Naive thymus-derived CD8-positive, alpha-beta T cell (primary cell): Measurements from ENCODE around the gene CNPY3. TPM values are rescaled to one million over a fixed set of nuclear protein-coding genes. Genes with fewer than 3 reads are reported as not detected.

Experiments
- ATAC-seq, 2 donors: fragments of 150-1000 bp; cut with Tn5 transposase in 1 of 2; sonication (Bioruptor Pico), chemical (Tn5 transposase) in 1 of 2; 1 replicate in 1 of 2; 2 replicates in 1 of 2; pipeline ENCODE4 v1.10.0; 2021; ENCODE audit warnings: mild to moderate bottlenecking in 2 of 2, moderate library complexity in 2 of 2
- POLR2A ChIA-PET: fragments of 350-600 bp; sonication (Branson Sonifier 250); formaldehyde crosslinking; loops from one replicate; lab custom pipeline; 2021; ENCODE audit warnings: antibody characterized with exemption; lab: Charles Lee
- DNase-seq, 10 donors: peaks; one replicate each; pipeline versions ENCODE4 v3.0.0 to v3.0.0-alpha.2; 2020 to 2022
- H3K27ac Mint-ChIP-seq, 10 donors: one replicate each; pipeline ENCODE4 v1.8.0; 2020 to 2022; ENCODE audit warnings: mild to moderate bottlenecking in 10 of 10, mixed read lengths in 10 of 10, moderate library complexity in 4 of 10, inconsistent platforms in 1 of 10
- H3K27me3 Mint-ChIP-seq, 5 donors: one replicate each; pipeline ENCODE4 v1.8.0; 2021 to 2022; ENCODE audit warnings: mixed read lengths in 5 of 5
- H3K36me3 Mint-ChIP-seq, 3 donors: one replicate each; pipeline ENCODE4 v1.8.0; 2020 to 2022; ENCODE audit warnings: mixed read lengths in 3 of 3, mild to moderate bottlenecking in 2 of 3, inconsistent platforms in 1 of 3
- H3K4me1 Mint-ChIP-seq, 4 donors: one replicate each; pipeline ENCODE4 v1.8.0; 2021 to 2022; ENCODE audit warnings: mixed read lengths in 4 of 4
- H3K4me3 Mint-ChIP-seq, 10 donors: one replicate each; pipeline ENCODE4 v1.8.0; 2020 to 2022; ENCODE audit warnings: mild to moderate bottlenecking in 10 of 10, mixed read lengths in 10 of 10, moderate library complexity in 6 of 10, inconsistent platforms in 1 of 10
- H3K9me3 Mint-ChIP-seq, 9 donors: one replicate each; pipeline ENCODE4 v1.8.0; 2020 to 2022; ENCODE audit warnings: mixed read lengths in 9 of 9, mild to moderate bottlenecking in 3 of 9, inconsistent platforms in 1 of 9, moderate library complexity in 1 of 9
- polyA plus RNA-seq, 3 donors: library from polyadenylated mRNA; unstranded; fragments of 300-500 nt; fragmentation: Illumina TruSeq; gene quantifications; one replicate each; pipeline ENCODE4 v1.2.3, GENCODE V29; 2021
- total RNA-seq, 8 experiments: library from RNA in 2 of 8; stranded (reverse) in 2 of 8; gene quantifications; one replicate each; pipeline ENCODE4 v1.2.3 and lab custom pipeline; 2021 to 2026

The CNPY3 gene
- total and polyA plus RNA-seq, 5 experiments from 2014 or later: 90.3 to 158 (median 103) TPM

- H3K27ac Mint-ChIP-seq: peak overlapping the region in 1 of 10 donors; percentile 41
- DNase-seq (no peak), ATAC-seq (no peak)
- H3K36me3 Mint-ChIP-seq: peaks cover 0 to 33% (median 0%) of the 10 kb centered on the region in 3 donors
- no peaks in the 10 kb centered on the region for H3K9me3 Mint-ChIP-seq
- POLR2A ChIA-PET: interaction anchor here (0.8 to 1.5 kb wide), 2 partner anchors 33 to 181 kb away, joined by 3 to 4 read pairs; no protein-coding TSS in a partner anchor
- H3K4me1 Mint-ChIP-seq: peaks cover 15 to 28% (median 21%) of the 10 kb centered on the region in 4 donors
- H3K4me3 Mint-ChIP-seq: peak overlapping the region in 4 of 10 donors; percentile 17 to 53 (median 32)
- H3K27me3 Mint-ChIP-seq: peaks cover 0 to 2% (median 0%) of the 10 kb centered on the region in 5 donors
Observed at GRCh38 chr6:42962502-42963178, 33.4 kb downstream of the CNPY3 start.

GRCh38 chr6:42963179-42963854 lies 34.0 kb downstream of the CNPY3 start:
- POLR2A ChIA-PET: interaction anchor here (1.5 kb wide), 1 partner anchor 181 kb away, joined by 4 read pairs; no protein-coding TSS in a partner anchor
- Mint-ChIP-seq H3K36me3 (peaks cover 0 to 36% (median 0%) of the 10 kb centered on the region in 3 donors), H3K4me1 (peaks cover 15 to 28% (median 21%) of the 10 kb centered on the region in 4 donors), H3K4me3 (no peak overlapping the region), H3K9me3 (no peaks in the 10 kb centered on the region), H3K27ac (no peak overlapping the region), H3K27me3 (peaks cover 0 to 2% (median 0%) of the 10 kb centered on the region in 5 donors)
- DNase-seq (no peak), ATAC-seq (no peak)

- Mint-ChIP-seq H3K27ac (peak overlapping the region in 2 of 10 donors; percentile 65 to 66), H3K27me3 (peaks cover 0 to 2% (median 0%) of the 10 kb centered on the region in 5 donors), H3K4me1 (peaks cover 16 to 27% (median 21%) of the 10 kb centered on the region in 4 donors), H3K4me3 (peak overlapping the region in 1 of 10 donors; percentile 6), H3K36me3 (peaks cover 0 to 36% (median 0%) of the 10 kb centered on the region in 3 donors), H3K9me3 (no peaks in the 10 kb centered on the region)
- POLR2A ChIA-PET: interaction anchor here (1.5 to 2.6 kb wide), 3 partner anchors 15 to 180 kb away, joined by 4 to 16 read pairs (median 10); partner anchors contain the start of genes CNPY3 and PEX6
- no peak for ATAC-seq
- DNase-seq: peak in 4 of 10 donors; percentile 10 to 44 (median 29)
Observed at GRCh38 chr6:42963855-42964605, 34.8 kb downstream of the CNPY3 start.

- Mint-ChIP-seq H3K4me3 (no peak overlapping the region), H3K27ac (no peak overlapping the region), H3K36me3 (peaks cover 0 to 36% (median 0%) of the 10 kb centered on the region in 3 donors), H3K4me1 (peaks cover 0 to 11% (median 7%) of the 10 kb centered on the region in 4 donors), H3K27me3 (peaks cover 0 to 2% (median 0%) of the 10 kb centered on the region in 5 donors), H3K9me3 (no peaks in the 10 kb centered on the region)
- DNase-seq: no peak
- POLR2A ChIA-PET: interaction anchor here (0.9 to 2.6 kb wide), 3 partner anchors 14 to 37 kb away, joined by 4 to 16 read pairs (median 9); partner anchors contain the start of genes CNPY3 and PEX6
- ATAC-seq: no peak
Observed at GRCh38 chr6:42966571-42966970, 37.3 kb downstream of the CNPY3 start.

GRCh38 chr6:42967228-42967627 lies 37.9 kb downstream of the CNPY3 start:
- Mint-ChIP-seq H3K4me3 (no peak overlapping the region), H3K36me3 (peaks cover 0 to 35% (median 0%) of the 10 kb centered on the region in 3 donors), H3K27me3 (no peaks in the 10 kb centered on the region), H3K4me1 (peaks cover 0 to 14% (median 5%) of the 10 kb centered on the region in 4 donors), H3K9me3 (no peaks in the 10 kb centered on the region), H3K27ac (no peak overlapping the region)
- no peak for DNase-seq
- POLR2A ChIA-PET: interaction anchor here (1.0 to 2.4 kb wide), 2 partner anchors 13 to 46 kb away, joined by 3 to 9 read pairs; partner anchors contain the start of genes KLHDC3, MEA1 and PEX6
- no peak for ATAC-seq

- H3K4me1 Mint-ChIP-seq: peaks cover 0 to 8% (median 6%) of the 10 kb centered on the region in 4 donors
- no peak overlapping the region for H3K27ac Mint-ChIP-seq
- ATAC-seq (no peak), DNase-seq (no peak)
- no peaks in the 10 kb centered on the region for H3K27me3 Mint-ChIP-seq
- no peak overlapping the region for H3K4me3 Mint-ChIP-seq
- peaks cover 0 to 32% (median 0%) of the 10 kb centered on the region in 3 donors for H3K36me3 Mint-ChIP-seq
- no peaks in the 10 kb centered on the region for H3K9me3 Mint-ChIP-seq
- POLR2A ChIA-PET: interaction anchor here (0.7 to 2.4 kb wide), 4 partner anchors 12 to 677 kb away, joined by 3 to 9 read pairs (median 3); partner anchors contain the start of genes KLHDC3, MEA1, PEX6 and PPP2R5D
Observed at GRCh38 chr6:42968126-42968701, 38.9 kb downstream of the CNPY3 start.

GRCh38 chr6:42968783-42969182 lies 39.5 kb downstream of the CNPY3 start:
- Mint-ChIP-seq H3K9me3 (no peaks in the 10 kb centered on the region), H3K27ac (peak overlapping the region in 1 of 10 donors; percentile 41), H3K4me3 (no peak overlapping the region), H3K36me3 (peaks cover 0 to 33% (median 2%) of the 10 kb centered on the region in 3 donors), H3K27me3 (no peaks in the 10 kb centered on the region), H3K4me1 (peaks cover 3 to 10% (median 7%) of the 10 kb centered on the region in 4 donors)
- no peak for ATAC-seq
- POLR2A ChIA-PET: interaction anchor here (1.0 to 2.4 kb wide), 2 partner anchors 11 to 15 kb away, joined by 3 to 9 read pairs; partner anchors contain the start of genes PEX6 and PPP2R5D
- no peak for DNase-seq

- no peak overlapping the region for H3K27ac Mint-ChIP-seq
- POLR2A ChIA-PET: interaction anchor here (3.4 kb wide), 1 partner anchor 15 kb away, joined by 11 read pairs; the partner anchor contains the start of gene PPP2R5D
Observed at GRCh38 chr6:42969431-42969830, 40.2 kb downstream of the CNPY3 start.

GRCh38 chr6:42969934-42970333 lies 40.7 kb downstream of the CNPY3 start:
- POLR2A ChIA-PET: interaction anchor here (0.9 to 3.4 kb wide), 2 partner anchors 14 to 37 kb away, joined by 3 to 11 read pairs; partner anchors contain the start of gene PPP2R5D
- Mint-ChIP-seq H3K4me1 (peaks cover 6 to 18% (median 10%) of the 10 kb centered on the region in 4 donors), H3K9me3 (no peaks in the 10 kb centered on the region), H3K27me3 (no peaks in the 10 kb centered on the region), H3K36me3 (peaks cover 0 to 31% (median 4%) of the 10 kb centered on the region in 3 donors), H3K27ac (peak overlapping the region in 1 of 10 donors; percentile 59), H3K4me3 (no peak overlapping the region)
- no peak for DNase-seq
- no peak for ATAC-seq

More at GRCh38 chr6:42969431-42969830, 40.2 kb downstream of the CNPY3 start:
- H3K36me3 Mint-ChIP-seq: peaks cover 0 to 35% (median 4%) of the 10 kb centered on the region in 3 donors
- H3K4me1 Mint-ChIP-seq: peaks cover 6 to 14% (median 8%) of the 10 kb centered on the region in 4 donors
- ATAC-seq (no peak), DNase-seq (no peak)
- H3K9me3 Mint-ChIP-seq: no peaks in the 10 kb centered on the region
- H3K4me3 Mint-ChIP-seq: no peak overlapping the region
- H3K27me3 Mint-ChIP-seq: no peaks in the 10 kb centered on the region

- no peaks in the 10 kb centered on the region for H3K27me3 Mint-ChIP-seq
- peak overlapping the region in 3 of 10 donors; percentile 49 to 53 (median 50) for H3K27ac Mint-ChIP-seq
Observed at GRCh38 chr6:42970871-42971612, 41.8 kb downstream of the CNPY3 start.

More at GRCh38 chr6:42970871-42971612, 41.8 kb downstream of the CNPY3 start:
- Mint-ChIP-seq H3K9me3 (no peaks in the 10 kb centered on the region), H3K4me3 (no peak overlapping the region), H3K4me1 (peaks cover 9 to 25% (median 14%) of the 10 kb centered on the region in 4 donors), H3K36me3 (peaks cover 0 to 25% (median 4%) of the 10 kb centered on the region in 3 donors)
- POLR2A ChIA-PET: interaction anchor here (0.7 to 3.4 kb wide), 5 partner anchors 13 to 245 kb away, joined by 3 to 11 read pairs (median 3); partner anchors contain the start of genes CNPY3 and PPP2R5D
- no peak for ATAC-seq
- no peak for DNase-seq
